Fibroblast of upper back skin (primary cell): ENCODE data around the gene NRXN3.
A peak's percentile ranks its signal among the peaks of the same experiment; 100 is the strongest.

ENCODE experiments used
- DNase-seq: peaks from one replicate; pipeline ENCODE4 v3.0.0-alpha.2; 2013

The NRXN3 gene

GRCh38 chr14:79037593-79037992, 867.4 kb downstream of the NRXN3 start:
- DNase-seq, result no peak

GRCh38 chr14:79040790-79041189, 870.6 kb downstream of the NRXN3 start:
- no peak for DNase-seq

- DNase-seq, result no peak
These were observed 873.2 kb downstream of the NRXN3 start for GRCh38 chr14:79043194-79043889.

- peak; percentile 59 for DNase-seq
These were observed 874.9 kb downstream of the NRXN3 start for GRCh38 chr14:79044894-79045624.

- no peak for DNase-seq
These were observed 880.9 kb downstream of the NRXN3 start for GRCh38 chr14:79050787-79051727.

GRCh38 chr14:79051742-79052141, 881.6 kb downstream of the NRXN3 start:
- DNase-seq, result no peak

- DNase-seq, result peak; percentile 85
These were observed 886.7 kb downstream of the NRXN3 start for GRCh38 chr14:79056879-79057278.

- peak; percentile 2 for DNase-seq
These were observed 887.2 kb downstream of the NRXN3 start for GRCh38 chr14:79057333-79057732.

GRCh38 chr14:79062226-79062625, 892.1 kb downstream of the NRXN3 start:
- no peak for DNase-seq

- no peak for DNase-seq
These were observed 894.0 kb downstream of the NRXN3 start for GRCh38 chr14:79064214-79064613.

GRCh38 chr14:79074510-79074909, 904.3 kb downstream of the NRXN3 start:
- DNase-seq, result no peak

- DNase-seq, result no peak
These were observed 906.3 kb downstream of the NRXN3 start for GRCh38 chr14:79076428-79076827.

- DNase-seq, result no peak
These were observed 906.9 kb downstream of the NRXN3 start for GRCh38 chr14:79077096-79077495.

- no peak for DNase-seq
These were observed 909.9 kb downstream of the NRXN3 start for GRCh38 chr14:79080040-79080439.

GRCh38 chr14:79082883-79083282, 912.7 kb downstream of the NRXN3 start:
- DNase-seq, result no peak

- DNase-seq, result no peak
These were observed 913.2 kb downstream of the NRXN3 start for GRCh38 chr14:79083356-79083755.

- DNase-seq, result no peak
These were observed 914.7 kb downstream of the NRXN3 start for GRCh38 chr14:79084861-79085260.

- DNase-seq, result peak; percentile 11
These were observed 919.4 kb downstream of the NRXN3 start for GRCh38 chr14:79089576-79089975.

- DNase-seq, result no peak
These were observed 920.5 kb downstream of the NRXN3 start for GRCh38 chr14:79090641-79091180.

- DNase-seq, result no peak
These were observed 921.3 kb downstream of the NRXN3 start for GRCh38 chr14:79091381-79091963.

GRCh38 chr14:79093531-79093930, 923.4 kb downstream of the NRXN3 start:
- DNase-seq, result no peak

- DNase-seq, result no peak
These were observed 924.8 kb downstream of the NRXN3 start for GRCh38 chr14:79094951-79095350.

- no peak for DNase-seq
These were observed 926.6 kb downstream of the NRXN3 start for GRCh38 chr14:79096811-79097210.
